Measurements from ENCODE around the gene NCKAP5. TPM values are rescaled to one million over a fixed set of nuclear protein-coding genes. Genes with fewer than 3 reads are reported as not detected.

Gene NCKAP5
- total and polyA plus RNA-seq, 2 of the 8 experiments (the other 6 are each of a cell fraction or from before 2014, with no cell fraction given), result 0.27 to 0.86 TPM

GRCh38 chr2:132656266-132656975, 911.8 kb downstream of the NCKAP5 start:
- H3K9ac ChIP-seq (replicated peaks in 1 of 4; ENCODE audit: extremely low read depth in 1 of 4, low read depth in 3 of 4, low read length in 3 of 4), result no peak overlapping the region
- no peak overlapping the region for H3K27ac ChIP-seq (ENCODE audit: low read depth, low read length)
- H3K4me2 ChIP-seq (ENCODE audit: insufficient read depth in 1 of 2, low read depth in 2 of 2, low read length in 2 of 2), result no peak overlapping the region
- H3K14ac ChIP-seq (ENCODE audit: insufficient read length), result no peak overlapping the region
- no peaks in the 10 kb centered on the region for H3K79me1 ChIP-seq (ENCODE audit: low read depth, low read length)
- TF ChIP-seq CHD2 (IDR thresholded peaks at IDR 0.05; ENCODE audit: low read length), result no peak
- TF ChIP-seq PHF8 (conservative IDR thresholded peaks at IDR 0.05; ENCODE audit: low read depth, low read length), result no peak
- no peak for TF ChIP-seq RFX5 (IDR thresholded peaks at IDR 0.05; ENCODE audit: borderline replicate concordance, low read depth, low read length)
- no peak for TF ChIP-seq BCL11A (IDR thresholded peaks at IDR 0.05; ENCODE audit: low read depth in 2 of 2, low read length in 2 of 2)
- TF ChIP-seq CBX8 (IDR thresholded peaks at IDR 0.05; ENCODE audit: borderline replicate concordance, low read depth, low read length), result no peak
- TF ChIP-seq TCF12 (IDR thresholded peaks at IDR 0.05; ENCODE audit: low read depth, low read length), result no peak
- no peak for TF ChIP-seq TAF7 (optimal IDR thresholded peaks at IDR 0.05; ENCODE audit: borderline replicate concordance, low read depth, low read length)
- no peak for TF ChIP-seq SIN3A (conservative IDR thresholded peaks at IDR 0.05 in 1 of 2, IDR thresholded peaks at IDR 0.05 in 1 of 2; ENCODE audit: low read depth in 1 of 2, low read length in 2 of 2)
- TF ChIP-seq TAF1 (IDR thresholded peaks at IDR 0.05; ENCODE audit: low read depth, low read length), result no peak
- no peak for TF ChIP-seq ATF3 (IDR thresholded peaks at IDR 0.05; ENCODE audit: insufficient read depth, low read depth, low read length)
- H3K9me3 ChIP-seq (ENCODE audit: insufficient read depth in 2 of 2, low read depth in 1 of 2, low read length in 1 of 2), result no peaks in the 10 kb centered on the region
- H2BK5ac ChIP-seq (ENCODE audit: low read depth, low read length), result no peak overlapping the region
- no peak overlapping the region for H2AFZ ChIP-seq (ENCODE audit: low read length)
- no peak overlapping the region for H2BK12ac ChIP-seq (ENCODE audit: low read depth, low read length)
- CTCF ChIA-PET (ENCODE audit: partially characterized antibody), result interaction anchor here (0.7 to 6.5 kb wide), 3 partner anchors 12 to 97 kb away, joined by 3 to 45 read pairs (median 4); partner anchors contain the start of gene LYPD1
- no peak overlapping the region for H3K23ac ChIP-seq (ENCODE audit: insufficient read length)
- H2BK120ac ChIP-seq (replicated peaks; ENCODE audit: low read depth, low read length), result no peak overlapping the region
- no peak overlapping the region for H2AK5ac ChIP-seq (ENCODE audit: low read depth, low read length)
- FAIRE-seq (no peak), DNase-seq (ENCODE audit: low read depth in 1 of 2, low spot score in 2 of 2) (no peak)
- no peaks in the 10 kb centered on the region for H3K23me2 ChIP-seq (ENCODE audit: low read depth, low read length)
- H3K18ac ChIP-seq (ENCODE audit: extremely low read depth, low read length), result no peak overlapping the region
- WGBS, 2 experiments (ENCODE audit: extremely low coverage in 1 of 2, insufficient coverage in 1 of 2, insufficient read length in 1 of 2, insufficient replicate concordance in 2 of 2, low coverage in 1 of 2, low lambda C conversion rate in 2 of 2, missing lambda C conversion rate in 1 of 2), result 66% methylated on average over 7 of the region's 7 CpGs; no CpG with 5 or more reads in 1 of the 2 experiments
- no peaks in the 10 kb centered on the region for H3K27me3 ChIP-seq (replicated peaks in 1 of 4; ENCODE audit: control insufficient read depth in 3 of 4, extremely low read depth in 1 of 4, insufficient read depth in 3 of 4, low read length in 3 of 4)
- no peak overlapping the region for H4K5ac ChIP-seq (ENCODE audit: insufficient read length, low read depth, low read length)
- no peak overlapping the region for H2BK15ac ChIP-seq (ENCODE audit: low read length)
- POLR2A ChIA-PET (ENCODE audit: partially characterized antibody), result interaction anchor here (0.6 kb wide), 1 partner anchor 606 kb away, joined by 3 read pairs; no protein-coding TSS in a partner anchor
- no peaks in the 10 kb centered on the region; a peak in 1 of 8 replicates for H3K36me3 ChIP-seq (ENCODE audit: control insufficient read depth in 2 of 4, insufficient read depth in 4 of 4, low read length in 3 of 4)
- H2BK20ac ChIP-seq (ENCODE audit: low read length), result no peak overlapping the region
- no peak overlapping the region for H3K56ac ChIP-seq (replicated peaks; ENCODE audit: insufficient read length, low read depth, low read length)
- H3K4me3 ChIP-seq (ENCODE audit: extremely low read depth in 1 of 4, insufficient read depth in 2 of 4, low read depth in 3 of 4, low read length in 4 of 4), result no peak overlapping the region
- H3K4ac ChIP-seq (replicated peaks; ENCODE audit: insufficient read length, low read depth, low read length), result no peak overlapping the region
- peaks cover 0 to 3% (median 0%) of the 10 kb centered on the region in 4 experiments; a peak in 1 of 7 replicates for H3K4me1 ChIP-seq (replicated peaks in 1 of 4; ENCODE audit: control insufficient read depth in 3 of 4, insufficient read depth in 4 of 4, low read length in 3 of 4)
- no peak overlapping the region for H4K8ac ChIP-seq (ENCODE audit: extremely low read depth, insufficient read depth, low read length)
- no peaks in the 10 kb centered on the region for H4K20me1 ChIP-seq (replicated peaks in 1 of 2; ENCODE audit: control insufficient read depth in 1 of 2, insufficient read depth in 2 of 2, low read length in 2 of 2)
- no peaks in the 10 kb centered on the region for H3K79me2 ChIP-seq (ENCODE audit: control insufficient read depth in 1 of 2, insufficient read depth in 2 of 2, low read length in 2 of 2)
- H4K91ac ChIP-seq (replicated peaks; ENCODE audit: insufficient read length, low read length), result no peak overlapping the region
